ENCODE results near the gene SFMBT1. TPM values are rescaled to one million over a fixed set of nuclear protein-coding genes. Genes with fewer than 3 reads are reported as not detected.

SFMBT1 gene
- total RNA-seq, 2 experiments from 2014 or later: 32.2 to 32.8 TPM

DNA sequence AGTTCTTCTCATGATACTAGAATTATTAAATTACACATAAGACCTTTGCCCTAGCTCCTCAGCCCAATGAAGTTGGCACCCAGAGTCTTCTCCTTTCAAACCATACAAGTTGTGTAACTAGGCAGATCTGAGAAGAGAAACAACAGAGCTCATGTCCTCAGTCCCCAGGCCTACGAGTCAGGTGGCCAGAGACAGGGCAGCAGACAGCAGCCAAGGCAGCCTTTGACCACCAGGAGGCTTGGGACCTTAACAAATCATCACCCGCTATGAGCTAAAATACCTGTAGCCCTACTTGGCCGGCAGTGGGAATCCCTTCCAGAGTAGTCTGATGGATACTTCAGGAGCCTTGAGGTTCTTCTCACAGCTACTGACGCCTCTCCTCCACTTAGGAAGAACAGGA, 166.8 kb downstream of the SFMBT1 start:
- ChIA-PET POLR2A (no interaction called here), CTCF (no interaction called here)
- H3K36me3 Mint-ChIP-seq (ENCODE audit: low read depth): peaks cover 10% of the 10 kb centered on the region
- H3K27ac Mint-ChIP-seq: no peak overlapping the region
- no peak overlapping the region for H3K4me3 Mint-ChIP-seq
- H3K4me1 Mint-ChIP-seq: peaks cover 32% of the 10 kb centered on the region
- no peaks in the 10 kb centered on the region for H3K9me3 Mint-ChIP-seq
- DNase-seq: no peak
- H3K27me3 Mint-ChIP-seq: no peaks in the 10 kb centered on the region

DNA sequence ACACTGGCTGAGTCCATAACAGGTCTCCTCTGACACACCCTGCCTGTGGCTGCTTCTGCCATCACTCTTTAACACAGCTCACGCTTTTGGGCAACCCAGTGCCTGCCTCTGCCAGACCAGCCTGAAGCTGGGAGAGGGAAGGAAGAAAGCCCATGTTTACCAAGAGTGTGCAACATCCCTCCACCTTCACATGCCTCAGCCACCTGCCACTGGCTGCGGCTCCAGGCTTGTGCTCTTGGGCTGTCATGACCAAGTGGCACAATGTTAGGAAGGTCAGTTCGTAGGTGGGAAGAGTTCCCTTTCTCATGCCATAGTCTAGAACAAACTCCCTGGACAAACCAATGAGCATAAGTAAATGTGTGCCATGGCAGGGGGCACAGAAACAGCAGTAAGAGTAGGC, 168.8 kb downstream of the SFMBT1 start:
- CTCF ChIA-PET: no interaction called here
- peaks cover 10% of the 10 kb centered on the region for H3K36me3 Mint-ChIP-seq (ENCODE audit: low read depth)

DNA sequence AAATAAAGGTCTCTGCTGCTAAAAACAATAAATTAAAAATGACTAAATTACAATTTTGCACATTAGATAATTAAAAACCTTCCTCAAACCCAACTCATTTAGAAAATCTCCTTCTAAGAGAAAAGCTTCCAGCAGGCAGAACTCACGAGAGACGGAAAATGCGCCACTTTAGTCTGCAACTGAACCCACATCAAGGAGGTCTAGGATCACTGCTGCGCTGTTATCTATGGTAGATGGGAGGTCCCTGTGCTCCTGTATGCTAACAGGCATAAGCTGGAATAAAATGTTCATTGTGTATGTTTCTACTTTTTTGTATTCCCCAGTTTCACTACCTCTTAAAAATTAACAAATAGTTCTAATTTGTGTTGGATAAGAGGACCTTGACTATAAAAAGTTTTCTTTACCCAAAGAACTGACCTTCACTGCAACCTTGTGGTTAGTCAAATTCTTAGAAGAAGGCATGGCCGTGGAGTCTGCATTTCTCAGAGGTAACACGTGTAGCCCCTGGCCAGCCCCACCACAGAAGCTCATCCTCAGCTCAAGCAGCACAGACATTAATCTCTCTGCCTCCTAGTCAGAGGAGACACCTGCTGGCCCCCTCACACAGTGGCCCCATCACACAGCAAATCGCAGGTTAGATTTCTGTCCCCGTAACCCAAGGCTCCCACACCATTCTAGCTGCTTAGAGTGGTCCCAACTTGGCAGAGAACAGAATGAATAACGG, 170.8 kb downstream of the SFMBT1 start:
- no peak overlapping the region for H3K27ac Mint-ChIP-seq
- no peaks in the 10 kb centered on the region for H3K27me3 Mint-ChIP-seq
- peak overlapping the region; percentile 25 for H3K4me3 Mint-ChIP-seq
- H3K4me1 Mint-ChIP-seq: peaks cover 39% of the 10 kb centered on the region
- peaks cover 10% of the 10 kb centered on the region for H3K36me3 Mint-ChIP-seq (ENCODE audit: low read depth)
- no peak for DNase-seq
- ChIA-PET CTCF (interaction anchor here (0.8 kb wide), 1 partner anchor 24 kb away, joined by 3 read pairs; no protein-coding TSS in a partner anchor), POLR2A (no interaction called here)
- H3K9me3 Mint-ChIP-seq: no peaks in the 10 kb centered on the region

More for the DNA sequence above, 168.8 kb downstream of the SFMBT1 start:
- Mint-ChIP-seq H3K27me3 (no peaks in the 10 kb centered on the region), H3K9me3 (no peaks in the 10 kb centered on the region), H3K4me3 (no peak overlapping the region), H3K4me1 (peaks cover 38% of the 10 kb centered on the region), H3K27ac (no peak overlapping the region)
- DNase-seq: no peak
- POLR2A ChIA-PET: no interaction called here

DNA sequence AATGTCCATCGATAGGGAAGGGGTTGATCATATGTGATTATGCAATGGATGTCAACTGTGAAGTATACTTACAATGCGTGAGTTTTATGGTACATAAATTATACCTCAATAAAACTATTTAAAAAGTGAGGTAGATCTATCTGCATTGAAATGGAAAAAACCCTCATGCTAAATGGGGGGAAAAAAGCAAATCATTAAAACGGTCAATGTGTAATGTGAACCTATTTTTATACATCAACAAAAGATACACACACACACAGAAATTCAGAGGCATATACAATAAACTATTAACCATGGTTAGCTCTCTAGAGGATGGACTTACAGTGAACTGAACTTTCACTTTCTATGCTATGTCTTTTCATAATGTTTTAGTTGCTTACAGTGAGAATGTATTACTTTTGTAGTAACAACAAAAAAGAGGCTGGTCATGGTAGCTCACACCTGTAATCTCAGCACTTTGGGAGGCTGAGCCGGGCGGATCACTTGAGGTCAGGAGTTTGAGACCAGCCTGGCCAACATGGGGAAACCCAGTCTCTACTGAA, 171.6 kb downstream of the SFMBT1 start:
- H3K36me3 Mint-ChIP-seq (ENCODE audit: low read depth): peaks cover 10% of the 10 kb centered on the region
- H3K27me3 Mint-ChIP-seq: no peaks in the 10 kb centered on the region
- peaks cover 39% of the 10 kb centered on the region for H3K4me1 Mint-ChIP-seq
- no peaks in the 10 kb centered on the region for H3K9me3 Mint-ChIP-seq
- ChIA-PET CTCF (interaction anchor here (0.8 to 0.9 kb wide), 2 partner anchors 14 to 23 kb away, joined by 3 read pairs; no protein-coding TSS in a partner anchor), POLR2A (no interaction called here)
- no peak for DNase-seq
- H3K27ac Mint-ChIP-seq: no peak overlapping the region
- H3K4me3 Mint-ChIP-seq: no peak overlapping the region

DNA sequence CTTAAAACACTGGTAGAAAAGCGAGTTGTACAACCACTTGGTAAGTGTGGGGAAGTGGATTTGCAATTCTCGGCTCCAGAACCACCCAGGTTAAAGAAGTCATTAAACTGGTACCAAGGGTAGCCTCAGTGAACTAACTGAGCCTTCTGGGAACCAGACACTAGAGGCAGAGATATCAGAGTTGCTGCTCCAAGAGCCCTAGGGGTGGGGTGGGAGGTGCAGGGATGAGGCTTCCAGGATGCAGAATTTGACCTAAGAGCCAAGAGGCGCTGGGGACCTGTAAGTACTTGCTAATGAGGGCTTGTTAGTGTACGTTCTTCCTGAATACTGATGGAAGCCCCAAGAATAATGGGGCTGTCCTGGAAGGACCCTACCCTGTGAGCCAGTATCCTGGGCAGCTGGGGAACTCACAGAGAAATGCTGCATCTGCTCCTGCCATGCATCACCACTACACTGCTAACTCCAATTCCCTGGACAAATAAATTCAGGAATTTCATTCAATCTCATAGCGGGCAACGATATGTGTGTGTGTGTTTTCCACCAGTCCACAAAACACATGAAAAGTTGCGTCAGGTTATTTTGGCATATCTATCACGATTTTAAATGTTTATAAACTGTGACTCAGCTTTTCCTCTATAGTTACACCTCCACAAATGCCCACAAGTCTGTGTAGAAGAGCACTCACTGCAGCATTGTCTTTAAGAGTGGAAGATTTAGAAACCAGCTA, 172.3 kb downstream of the SFMBT1 start:
- Mint-ChIP-seq H3K27me3 (no peaks in the 10 kb centered on the region), H3K9me3 (no peaks in the 10 kb centered on the region), H3K36me3 (ENCODE audit: low read depth) (peaks cover 3% of the 10 kb centered on the region), H3K4me3 (no peak overlapping the region), H3K27ac (no peak overlapping the region), H3K4me1 (peaks cover 39% of the 10 kb centered on the region)
- CTCF ChIA-PET: interaction anchor here (0.9 kb wide), 1 partner anchor 14 kb away, joined by 3 read pairs; no protein-coding TSS in a partner anchor
- POLR2A ChIA-PET: no interaction called here
- DNase-seq: no peak

DNA sequence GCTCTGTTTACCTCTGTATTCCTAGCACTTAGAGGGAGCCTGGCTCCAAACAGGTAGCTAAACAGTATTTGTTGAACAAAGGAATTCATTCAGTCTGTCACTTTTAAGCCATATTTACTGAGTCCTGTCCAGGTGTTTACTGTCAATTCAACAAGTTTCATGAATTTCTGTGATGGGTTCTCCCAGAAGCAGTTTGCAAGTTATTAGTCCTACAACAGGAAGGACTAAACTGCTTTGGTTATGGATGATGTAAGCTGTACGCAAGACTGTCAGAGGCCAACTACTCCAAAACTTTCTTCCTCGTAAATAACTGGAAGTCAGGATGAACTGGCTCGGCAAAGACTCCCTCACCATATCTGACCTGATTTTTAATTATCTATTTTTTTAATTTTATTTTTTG, 173.6 kb downstream of the SFMBT1 start:
- Mint-ChIP-seq H3K36me3 (ENCODE audit: low read depth) (no peaks in the 10 kb centered on the region), H3K27me3 (no peaks in the 10 kb centered on the region), H3K27ac (no peak overlapping the region), H3K9me3 (no peaks in the 10 kb centered on the region), H3K4me3 (no peak overlapping the region), H3K4me1 (peaks cover 39% of the 10 kb centered on the region)
- CTCF ChIA-PET: interaction anchor here (0.7 to 1.3 kb wide), 2 partner anchors 22 to 24 kb away, joined by 3 read pairs; no protein-coding TSS in a partner anchor
- DNase-seq: no peak
- POLR2A ChIA-PET: no interaction called here

DNA sequence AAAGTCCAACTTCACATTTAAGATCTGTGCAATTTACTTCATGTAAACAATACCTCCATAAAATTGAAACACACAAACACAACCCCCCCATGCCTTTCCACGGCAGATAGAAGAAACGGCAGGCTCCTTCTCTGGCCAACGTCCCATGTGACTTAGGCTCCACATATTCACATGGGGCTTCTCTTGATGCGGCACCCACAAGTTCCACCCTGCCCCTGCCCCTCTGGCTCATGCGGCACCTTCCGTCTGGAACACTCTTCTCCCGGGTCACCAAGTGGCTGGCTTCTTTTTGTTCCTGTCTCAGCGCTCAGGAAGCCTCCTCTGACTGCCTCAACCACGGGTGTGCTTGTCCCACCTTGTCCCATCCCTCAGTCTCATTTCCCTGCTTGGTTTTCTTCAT, 174.1 kb downstream of the SFMBT1 start:
- ChIA-PET POLR2A (no interaction called here), CTCF (interaction anchor here (1.3 kb wide), 1 partner anchor 22 kb away, joined by 3 read pairs; no protein-coding TSS in a partner anchor)

DNA sequence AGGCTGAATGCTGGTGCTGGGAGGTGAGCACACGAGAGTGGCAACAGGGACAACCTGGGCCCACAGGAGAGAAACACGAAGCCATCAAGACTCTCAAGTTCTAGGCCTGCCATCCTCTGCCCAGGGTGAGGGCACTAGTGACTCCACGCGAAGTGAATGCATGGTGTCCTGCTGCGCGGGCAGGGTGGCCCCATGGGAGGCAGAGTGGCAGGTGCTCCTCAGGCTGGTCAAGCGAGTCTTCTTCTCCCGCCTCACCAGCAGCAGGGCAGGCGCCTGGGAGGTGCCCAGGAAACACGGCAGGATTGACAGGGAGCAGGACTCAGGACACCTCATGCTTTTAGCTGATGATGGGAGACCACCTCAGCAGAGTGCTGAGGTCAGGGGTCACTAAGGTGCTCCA, 175.4 kb downstream of the SFMBT1 start:
- H3K27me3 Mint-ChIP-seq: no peaks in the 10 kb centered on the region
- no peak overlapping the region for H3K27ac Mint-ChIP-seq

More for the DNA sequence above, 174.1 kb downstream of the SFMBT1 start:
- H3K9me3 Mint-ChIP-seq: no peaks in the 10 kb centered on the region
- DNase-seq: no peak
- no peaks in the 10 kb centered on the region for H3K36me3 Mint-ChIP-seq (ENCODE audit: low read depth)
- H3K4me3 Mint-ChIP-seq: no peak overlapping the region
- no peak overlapping the region for H3K27ac Mint-ChIP-seq
- peaks cover 39% of the 10 kb centered on the region for H3K4me1 Mint-ChIP-seq
- no peaks in the 10 kb centered on the region for H3K27me3 Mint-ChIP-seq

DNA sequence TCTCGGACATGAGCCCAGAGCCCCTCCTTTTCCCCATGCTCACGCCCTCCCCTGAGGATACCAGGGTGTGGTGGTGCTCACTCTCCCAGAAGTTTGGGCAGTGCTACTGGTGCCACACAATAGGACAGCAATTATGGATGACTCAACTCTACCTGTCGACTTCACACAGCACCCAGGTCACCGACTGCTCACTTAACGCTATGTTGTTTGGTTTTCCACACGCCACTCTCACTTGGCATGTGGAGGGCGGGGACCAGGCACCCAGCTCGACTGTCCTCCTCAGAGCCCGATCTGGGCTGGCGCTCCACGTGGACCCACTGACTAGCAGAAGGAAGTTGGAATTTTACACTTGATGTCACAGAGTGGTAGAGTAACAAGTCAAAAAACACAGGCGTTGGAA, 179.4 kb downstream of the SFMBT1 start:
- no peak overlapping the region for H3K4me3 Mint-ChIP-seq
- H3K36me3 Mint-ChIP-seq (ENCODE audit: low read depth): peaks cover 38% of the 10 kb centered on the region
- H3K27me3 Mint-ChIP-seq: no peaks in the 10 kb centered on the region
- peaks cover 18% of the 10 kb centered on the region for H3K9me3 Mint-ChIP-seq
- H3K27ac Mint-ChIP-seq: no peak overlapping the region
- DNase-seq: no peak
- H3K4me1 Mint-ChIP-seq: peaks cover 1% of the 10 kb centered on the region
- CTCF ChIA-PET: no interaction called here
- POLR2A ChIA-PET: no interaction called here

More for the DNA sequence above, 175.4 kb downstream of the SFMBT1 start:
- no peak overlapping the region for H3K4me3 Mint-ChIP-seq
- ChIA-PET CTCF (interaction anchor here (0.6 kb wide), 1 partner anchor 10 kb away, joined by 3 read pairs; no protein-coding TSS in a partner anchor), POLR2A (no interaction called here)
- peaks cover 9% of the 10 kb centered on the region for H3K9me3 Mint-ChIP-seq
- no peak for DNase-seq
- peaks cover 29% of the 10 kb centered on the region for H3K4me1 Mint-ChIP-seq
- H3K36me3 Mint-ChIP-seq (ENCODE audit: low read depth): peaks cover 13% of the 10 kb centered on the region

DNA sequence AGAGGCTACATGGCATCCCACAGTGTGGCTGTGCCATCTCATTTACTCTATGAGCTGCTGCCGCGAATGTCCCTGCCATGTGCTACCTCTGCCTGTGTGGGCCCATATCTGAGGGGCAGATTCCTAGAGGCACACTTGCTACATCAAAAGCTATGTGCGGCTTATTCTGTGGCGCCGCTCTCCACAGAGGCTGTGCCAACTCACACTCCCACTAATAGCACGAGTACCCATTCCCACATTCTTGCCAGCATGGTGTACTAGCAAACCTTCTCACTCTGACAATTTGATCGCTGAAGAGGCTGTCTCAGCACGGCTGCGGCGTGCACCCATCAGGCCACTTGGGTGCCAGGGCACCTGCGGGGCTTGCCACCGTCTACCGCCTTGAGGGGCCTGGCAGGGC, 179.9 kb downstream of the SFMBT1 start:
- POLR2A ChIA-PET: no interaction called here
- no peaks in the 10 kb centered on the region for H3K4me1 Mint-ChIP-seq

DNA sequence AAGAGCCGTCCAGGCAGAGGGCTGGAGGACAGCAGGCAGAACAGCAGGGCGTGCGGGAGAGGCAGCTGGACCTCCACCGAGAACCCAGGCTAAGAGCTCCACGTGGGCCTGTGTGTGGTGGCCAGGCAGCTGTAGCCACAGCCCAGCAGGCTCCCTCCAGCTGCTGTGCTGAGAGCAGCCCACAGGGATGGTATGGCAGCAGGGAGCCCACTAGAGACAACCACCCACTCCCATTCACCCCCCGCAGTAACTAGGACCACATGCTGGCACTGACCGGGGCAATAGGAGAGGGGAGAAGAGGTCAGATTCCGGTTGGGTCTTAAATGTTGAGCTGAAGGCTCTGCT, 185.5 kb downstream of the SFMBT1 start:
- peaks cover 27% of the 10 kb centered on the region for H3K36me3 Mint-ChIP-seq (ENCODE audit: low read depth)
- H3K27ac Mint-ChIP-seq: no peak overlapping the region

More for the DNA sequence above, 179.9 kb downstream of the SFMBT1 start:
- DNase-seq: no peak
- no peak overlapping the region for H3K27ac Mint-ChIP-seq
- CTCF ChIA-PET: no interaction called here
- peaks cover 18% of the 10 kb centered on the region for H3K9me3 Mint-ChIP-seq
- H3K27me3 Mint-ChIP-seq: no peaks in the 10 kb centered on the region
- H3K36me3 Mint-ChIP-seq (ENCODE audit: low read depth): peaks cover 38% of the 10 kb centered on the region
- H3K4me3 Mint-ChIP-seq: no peak overlapping the region

DNA sequence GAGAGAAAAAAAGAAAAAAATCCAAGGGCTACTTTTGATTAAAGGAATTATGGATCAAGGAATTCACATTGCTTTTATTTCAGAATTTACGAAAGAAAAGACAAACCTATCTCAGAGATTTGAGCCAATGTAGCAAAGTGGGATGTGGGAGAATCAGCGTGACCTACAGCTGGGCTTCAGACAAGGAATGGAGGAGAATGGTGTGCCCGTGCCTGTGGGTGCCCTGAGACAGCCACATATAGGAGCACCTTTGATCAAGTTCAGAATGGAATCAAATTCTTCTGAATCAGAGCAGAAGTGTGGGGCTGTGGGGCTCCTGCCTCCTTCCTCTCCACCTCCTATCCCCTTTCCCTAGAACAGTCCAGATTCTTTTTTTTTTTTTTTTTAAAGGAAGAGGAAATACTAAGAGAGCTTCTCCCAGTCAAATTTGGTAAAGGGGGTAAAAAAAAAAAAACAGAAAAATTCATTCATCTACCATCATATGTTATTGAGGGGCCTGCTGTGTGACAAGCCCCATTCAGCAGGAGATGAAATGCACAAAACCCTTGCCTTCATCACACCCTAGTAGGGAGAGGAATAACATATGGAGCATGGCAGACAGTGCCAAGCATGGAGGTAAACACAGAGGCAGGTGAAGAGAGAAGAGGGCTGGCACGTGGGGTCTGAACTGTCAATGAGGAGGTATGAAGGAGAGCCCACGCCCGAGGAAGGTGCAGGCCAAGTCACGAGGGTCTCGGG, 186.0 kb downstream of the SFMBT1 start:
- Mint-ChIP-seq H3K27ac (no peak overlapping the region), H3K9me3 (peaks cover 6% of the 10 kb centered on the region), H3K4me3 (no peak overlapping the region), H3K4me1 (no peaks in the 10 kb centered on the region), H3K36me3 (ENCODE audit: low read depth) (peaks cover 23% of the 10 kb centered on the region), H3K27me3 (no peaks in the 10 kb centered on the region)
- POLR2A ChIA-PET: no interaction called here
- CTCF ChIA-PET: interaction anchor here (0.6 to 1.2 kb wide), 3 partner anchors 14 to 186 kb away, joined by 3 read pairs; partner anchors contain the start of gene SFMBT1
- DNase-seq: no peak

More for the DNA sequence above, 185.5 kb downstream of the SFMBT1 start:
- Mint-ChIP-seq H3K27me3 (no peaks in the 10 kb centered on the region), H3K9me3 (peaks cover 9% of the 10 kb centered on the region), H3K4me1 (no peaks in the 10 kb centered on the region), H3K4me3 (no peak overlapping the region)
- ChIA-PET CTCF (interaction anchor here (0.7 to 1.2 kb wide), 2 partner anchors 10 to 14 kb away, joined by 3 read pairs; no protein-coding TSS in a partner anchor), POLR2A (no interaction called here)
- no peak for DNase-seq

Data from activated CD4-positive, alpha-beta T cell treated with anti-CD3 and anti-CD28 coated beads, Interleukin-2, amount 10 ng/mL, durations not matched to agents 7 days and 5 days (primary cell).